Measurements from ENCODE around the gene ENAH. TPM values are rescaled to one million over a fixed set of nuclear protein-coding genes. Genes with fewer than 3 reads are reported as not detected.

ENAH gene
- total and polyA plus RNA-seq, 10 donors: 5.1 to 98.1 (median 44.8) TPM

- Histone ChIP-seq H3K27me3 (replicated peaks in 1 of 7) (no peaks in the 10 kb centered on the region), H3K4me1 (peaks cover 14 to 55% (median 44%) of the 10 kb centered on the region in 6 donors), H3K27ac (peak overlapping the region in 1 of 8 donors; percentile 90), H3K36me3 (no peaks in the 10 kb centered on the region), H3K4me3 (no peak overlapping the region), H3K9me3 (no peaks in the 10 kb centered on the region)
- WGBS, 5 donors: 81 to 96% (median 93%) methylated on average over 4 of the region's 4 CpGs
- no peak for DNase-seq
- no peak for TF ChIP-seq CTCF (IDR thresholded peaks at IDR 0.05 in 8 of 11, conservative IDR thresholded peaks at IDR 0.05 in 3 of 11)
- no peak for TF ChIP-seq POLR2AphosphoS5 (IDR thresholded peaks at IDR 0.05)
- no peak for TF ChIP-seq POLR2A (IDR thresholded peaks at IDR 0.05)
- intact Hi-C loops (cut with DNase I; ENCODE audit: low total_unique reads): no loop called here
These were observed 212.3 kb downstream of the ENAH start for GRCh38 chr1:225440380-225441221.

GRCh38 chr1:225437710-225438437 lies 215.0 kb downstream of the ENAH start:
- peak overlapping the region in 2 of 8 donors; percentile 10 to 19 for H3K27ac ChIP-seq
- H3K9me3 ChIP-seq: no peaks in the 10 kb centered on the region
- H3K27me3 ChIP-seq (replicated peaks in 1 of 7): no peaks in the 10 kb centered on the region
- H3K4me1 ChIP-seq: peaks cover 0 to 38% (median 18%) of the 10 kb centered on the region in 6 donors
- no peak overlapping the region for H3K4me3 ChIP-seq
- DNase-seq: no peak
- intact Hi-C loops (cut with DNase I; ENCODE audit: low total_unique reads): no loop called here
- H3K36me3 ChIP-seq: no peaks in the 10 kb centered on the region
- WGBS, 5 donors: 83 to 92% (median 86%) methylated on average over 5 of the region's 5 CpGs
- TF ChIP-seq POLR2A (IDR thresholded peaks at IDR 0.05): no peak
- TF ChIP-seq CTCF (IDR thresholded peaks at IDR 0.05 in 8 of 11, conservative IDR thresholded peaks at IDR 0.05 in 3 of 11): peak in 6 of 11 experiments; percentile 8 to 33 (median 28)

Other genes starting within 250 kb of the ENAH start
- 100 to 1,000 TPM in 1 of 7 donors, 10 to 100 TPM in 6; 83.7 to 157 (median 88.9) TPM for gene LBR, start 225.1 kb downstream of the ENAH start, total RNA-seq
- 10 to 100 TPM; 20.8 to 44.7 (median 29.1) TPM for gene LBR, start 225.1 kb downstream of the ENAH start, polyA plus RNA-seq
- gene SRP9, start 124.7 kb upstream of the ENAH start, total RNA-seq: 100 to 1,000 TPM; 145 to 229 (median 159) TPM
- 100 to 1,000 TPM; 167 to 269 (median 210) TPM for gene SRP9, start 124.7 kb upstream of the ENAH start, polyA plus RNA-seq
- gene EPHX1, start 157.0 kb upstream of the ENAH start, total RNA-seq: 10 to 100 TPM; 30.1 to 92.8 (median 81.4) TPM
- gene EPHX1, start 157.0 kb upstream of the ENAH start, polyA plus RNA-seq: 10 to 100 TPM in 2 of 3 donors, 1 to 10 TPM in 1; 3.9 to 12.2 (median 10.7) TPM
- 100 to 1,000 TPM in 5 of 7 donors, 10 to 100 TPM in 2; 93.9 to 143 (median 122) TPM for gene TMEM63A, start 229.3 kb upstream of the ENAH start, total RNA-seq
- gene TMEM63A, start 229.3 kb upstream of the ENAH start, polyA plus RNA-seq: 10 to 100 TPM; 15.0 to 47.4 (median 23.6) TPM
- gene LEFTY1, start 236.0 kb upstream of the ENAH start, total RNA-seq: under 1 TPM in 4 of 7 donors, not detected in 3; 0.34 to 0.95 (median 0.48) TPM
- under 1 TPM; 0.06 to 0.09 (median 0.09) TPM for gene LEFTY1, start 236.0 kb upstream of the ENAH start, polyA plus RNA-seq